HEK293 (cell line): ENCODE data around the gene HIGD1A.

Experiments
- CTCF ChIA-PET: fragments of 350-600 bp; formaldehyde crosslinking; extraction: SDS; loops from one replicate; lab custom pipeline; 2021; ENCODE audit warnings: antibody characterized with exemption; lab: Yijun Ruan, JAX
- POLR2A ChIA-PET: fragments of 300-600 bp; formaldehyde crosslinking; extraction: SDS; loops from one replicate; lab custom pipeline; 2020; ENCODE audit warnings: antibody characterized with exemption, inconsistent platforms; lab: Yijun Ruan, JAX
- H3K27ac ChIP-seq: fragments of 200-500 bp; sonication (Bioruptor generic); 2 replicates; pipeline ENCODE4 v1.5.1; 2014; ENCODE audit warnings: low read depth, low read length, control low read depth, inconsistent platforms; ENCODE audit errors: extremely low read depth
- H3K36me3 ChIP-seq, 2 experiments: fragments of 200-500 bp in 1 of 2; sonication (Bioruptor generic) in 1 of 2; 1 replicate in 1 of 2; 2 replicates in 1 of 2; pipeline ENCODE4 v1.5.1; 2014 to 2017; ENCODE audit warnings: inconsistent platforms in 2 of 2, low read length in 2 of 2; ENCODE audit not compliant: control insufficient read depth in 2 of 2, insufficient read depth in 1 of 2
- H3K4me1 ChIP-seq: fragments of 200-500 bp; sonication (Bioruptor generic); 2 replicates; pipeline ENCODE4 v1.5.1; 2014; ENCODE audit warnings: mild to moderate bottlenecking, low read length, inconsistent platforms; ENCODE audit not compliant: control insufficient read depth, insufficient read depth
- H3K4me3 ChIP-seq: 2 replicates; pipeline ENCODE4 v1.5.1; 2011; ENCODE audit warnings: low read depth, mild to moderate bottlenecking, control low read depth, low read length, moderate library complexity
- H3K9me3 ChIP-seq: fragments of 200-500 bp; sonication (Bioruptor generic); 2 replicates; pipeline ENCODE4 v1.5.1; 2014; ENCODE audit warnings: low read depth, low read length, inconsistent platforms; ENCODE audit not compliant: control insufficient read depth, insufficient read depth
- HOXA7 ChIP-seq: sonication (generic); formaldehyde crosslinking; IDR thresholded peaks from 2 replicates; pipeline ENCODE4 v1.8.1; 2022; ENCODE audit warnings: missing genetic modification reagents, borderline replicate concordance
- OVOL3 ChIP-seq: fragments of 450-650 bp; formaldehyde crosslinking; IDR thresholded peaks from 2 replicates; pipeline ENCODE4 v1.5.1; 2016; ENCODE audit warnings: missing biosample characterization, missing genetic modification characterization
- PRDM1 ChIP-seq: fragments of 450-650 bp; formaldehyde crosslinking; IDR thresholded peaks from 2 replicates; pipeline ENCODE4; 2016; ENCODE audit warnings: missing biosample characterization, missing genetic modification characterization
- REPIN1 ChIP-seq: fragments of 450-650 bp; formaldehyde crosslinking; IDR thresholded peaks from 2 replicates; pipeline ENCODE4 v1.5.1; 2017; ENCODE audit warnings: missing biosample characterization, missing genetic modification characterization, low read depth
- ZBTB44 ChIP-seq: fragments of 450-650 bp; IDR thresholded peaks from 2 replicates; pipeline ENCODE4 v1.5.1; 2018; ENCODE audit warnings: missing biosample characterization, mild to moderate bottlenecking, missing genetic modification characterization
- ZBTB49 ChIP-seq: fragments of 450-650 bp; formaldehyde crosslinking; IDR thresholded peaks from 2 replicates; pipeline ENCODE4 v1.5.1; 2016; ENCODE audit warnings: missing biosample characterization, missing genetic modification characterization, low read depth
- ZBTB8A ChIP-seq: fragments of 450-650 bp; formaldehyde crosslinking; IDR thresholded peaks from 2 replicates; pipeline ENCODE4 v1.5.1; 2016; ENCODE audit warnings: missing biosample characterization, missing genetic modification characterization
- ZNF146 ChIP-seq: fragments of 450-650 bp; formaldehyde crosslinking; IDR thresholded peaks from 2 replicates; pipeline ENCODE4 v1.5.1; 2016; ENCODE audit warnings: missing biosample characterization, missing genetic modification characterization
- ZNF26 ChIP-seq: fragments of 450-650 bp; formaldehyde crosslinking; IDR thresholded peaks from 2 replicates; pipeline ENCODE4 v1.5.1; 2016; ENCODE audit warnings: missing biosample characterization, missing genetic modification characterization
- ZNF362 ChIP-seq: fragments of 450-650 bp; formaldehyde crosslinking; IDR thresholded peaks from 2 replicates; pipeline ENCODE4 v1.5.1; 2016; ENCODE audit warnings: missing biosample characterization, missing genetic modification characterization
- ZNF366 ChIP-seq: fragments of 450-650 bp; formaldehyde crosslinking; conservative IDR thresholded peaks from 2 replicates; pipeline ENCODE4 v1.5.1; 2016; ENCODE audit warnings: missing biosample characterization, missing genetic modification characterization
- ZNF416 ChIP-seq: fragments of 450-650 bp; formaldehyde crosslinking; IDR thresholded peaks from 2 replicates; pipeline ENCODE4 v1.5.1; 2016; ENCODE audit warnings: missing biosample characterization, missing genetic modification characterization
- ZNF501 ChIP-seq: fragments of 450-650 bp; formaldehyde crosslinking; IDR thresholded peaks from 2 replicates; pipeline ENCODE4 v1.5.1; 2016; ENCODE audit warnings: missing biosample characterization, missing genetic modification characterization
- ZNF521 ChIP-seq: fragments of 450-650 bp; formaldehyde crosslinking; IDR thresholded peaks from 2 replicates; pipeline ENCODE4 v1.5.1; 2017; ENCODE audit warnings: missing biosample characterization, mild to moderate bottlenecking, missing genetic modification characterization
- ZNF549 ChIP-seq: fragments of 450-650 bp; IDR thresholded peaks from 2 replicates; pipeline ENCODE4 v1.5.1; 2018; ENCODE audit warnings: missing biosample characterization, missing genetic modification characterization, mild to moderate bottlenecking, inconsistent platforms, moderate library complexity
- ZNF596 ChIP-seq: fragments of 450-650 bp; IDR thresholded peaks from 2 replicates; pipeline ENCODE4 v1.5.0; 2018; ENCODE audit warnings: missing biosample characterization, mild to moderate bottlenecking, missing genetic modification characterization, moderate library complexity
- ZNF621 ChIP-seq: fragments of 450-650 bp; formaldehyde crosslinking; IDR thresholded peaks from 2 replicates; pipeline ENCODE4 v1.5.1; 2017; ENCODE audit warnings: missing biosample characterization, missing genetic modification characterization
- ZNF624 ChIP-seq: fragments of 450-650 bp; formaldehyde crosslinking; IDR thresholded peaks from 2 replicates; pipeline ENCODE4 v1.5.1; 2017; ENCODE audit warnings: missing biosample characterization, missing genetic modification characterization

Gene HIGD1A

GRCh38 chr3:42739401-42740158 lies 64.7 kb downstream of the HIGD1A start:
- POLR2A ChIA-PET: no interaction called here
- Histone ChIP-seq H3K9me3 (no peaks in the 10 kb centered on the region), H3K27ac (no peak overlapping the region), H3K4me3 (no peak overlapping the region)
- TF ChIP-seq ZNF624 (tag by site-specific recombination) (no peak), ZNF621 (tag by site-specific recombination) (no peak), ZNF501 (tag by site-specific recombination) (no peak), OVOL3 (no peak), HOXA7 (CRISPR knock-in tag) (no peak), ZNF146 (no peak), ZNF416 (tag by site-specific recombination) (no peak), ZNF549 (tag by site-specific recombination) (no peak), ZNF362 (no peak), ZNF596 (tag by site-specific recombination) (no peak), ZBTB49 (tag by site-specific recombination) (no peak), ZBTB8A (no peak), ZNF521 (tag by site-specific recombination) (no peak), ZBTB44 (tag by site-specific recombination) (no peak), PRDM1 (tag by site-specific recombination) (no peak), REPIN1 (no peak)
- TF ChIP-seq, all 188 proteins: peak for 0
- Histone ChIP-seq H3K4me1 (no peaks in the 10 kb centered on the region), H3K36me3 (no peaks in the 10 kb centered on the region)
- CTCF ChIA-PET: interaction anchor here (0.7 kb wide), 1 partner anchor 165 kb away, joined by 3 read pairs; no protein-coding TSS in a partner anchor

- TF ChIP-seq ZNF366 (tag by site-specific recombination): no peak
- TF ChIP-seq ZNF26 (tag by site-specific recombination): no peak
- no peaks in the 10 kb centered on the region for H3K9me3 ChIP-seq
- CTCF ChIA-PET: interaction anchor here (1.1 kb wide), 1 partner anchor 19 kb away, joined by 3 read pairs; no protein-coding TSS in a partner anchor
Observed at GRCh38 chr3:42736531-42736930, 67.8 kb downstream of the HIGD1A start.

More at GRCh38 chr3:42736531-42736930, 67.8 kb downstream of the HIGD1A start:
- Histone ChIP-seq H3K4me1 (no peaks in the 10 kb centered on the region), H3K27ac (no peak overlapping the region), H3K4me3 (no peak overlapping the region), H3K36me3 (no peaks in the 10 kb centered on the region)
- POLR2A ChIA-PET: no interaction called here
